ENCODE data around the gene SERPINB10.

DNA sequence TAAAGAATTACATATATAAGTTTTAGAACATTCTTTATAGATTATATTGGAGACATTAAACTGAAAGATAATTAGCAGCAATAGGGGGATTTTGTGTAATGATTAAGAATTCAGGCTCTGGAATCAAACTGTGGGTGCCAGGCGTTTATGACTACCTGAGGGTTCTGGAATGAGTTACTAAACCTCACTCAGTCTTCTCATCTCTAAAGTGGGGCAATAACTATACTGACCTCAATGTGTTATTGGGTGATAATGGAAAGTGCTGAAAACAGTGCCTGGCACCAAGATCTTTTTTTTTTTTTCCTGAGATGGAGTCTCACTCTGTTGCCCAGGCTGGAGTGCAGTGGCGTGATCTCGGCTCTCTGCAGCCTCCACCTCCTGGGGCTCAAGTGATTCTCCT lies 69.3 kb downstream of the SERPINB10 start:
- no peak for TF ChIP-seq CTCF (IDR thresholded peaks at IDR 0.05; ENCODE audit: insufficient read depth, low read length)
- TF ChIP-seq POLR2AphosphoS5 (IDR thresholded peaks at IDR 0.05; ENCODE audit: low read depth), result no peak
- TF ChIP-seq REST (IDR thresholded peaks at IDR 0.05; ENCODE audit: insufficient replicate concordance, low read depth), result no peak
- TF ChIP-seq SPI1 (IDR thresholded peaks at IDR 0.05; ENCODE audit: borderline replicate concordance, low read depth), result no peak

Measured in HL-60 (cell line).